HepG2 (cell line): ENCODE results near the gene ZNF747. TPM values are rescaled to one million over a fixed set of nuclear protein-coding genes. Genes with fewer than 3 reads are reported as not detected.

Experiments
- ARID2 ChIP-seq: sonication (generic); formaldehyde crosslinking; IDR thresholded peaks from 2 replicates; pipeline ENCODE4 v1.8.1; 2022; ENCODE audit warnings: mild to moderate bottlenecking, missing genetic modification reagents, borderline replicate concordance
- ATF7 ChIP-seq, 2 experiments: fragments of 450-650 bp in 1 of 2; sonication (generic) in 1 of 2; formaldehyde crosslinking in 1 of 2; IDR thresholded peaks; 2 replicates each; pipeline versions ENCODE4 v1.4.0 to v1.6.1; 2016 to 2020; ENCODE audit warnings: antibody characterized with exemption in 1 of 2, mild to moderate bottlenecking in 1 of 2, missing genetic modification reagents in 1 of 2
- CEBPZ ChIP-seq: IDR thresholded peaks from 2 replicates; pipeline ENCODE4 v1.6.1; 2012; ENCODE audit warnings: low read length, improper control_type of control experiment
- CREB1 ChIP-seq, 2 experiments: fragments of 450-650 bp in 1 of 2; IDR thresholded peaks; 2 replicates each; pipeline ENCODE4 v1.6.1; 2016 to 2017; ENCODE audit warnings: control low read depth in 1 of 2, mild to moderate bottlenecking in 1 of 2, missing compliant biosample characterization in 1 of 2, missing genetic modification characterization in 1 of 2
- ELK4 ChIP-seq: sonication (generic); formaldehyde crosslinking; IDR thresholded peaks from 2 replicates; pipeline ENCODE4 v1.9.0; 2021; ENCODE audit warnings: missing genetic modification reagents, borderline replicate concordance
- HDAC2 ChIP-seq: sonication (generic); formaldehyde crosslinking; IDR thresholded peaks from 2 replicates; pipeline ENCODE4 v1.4.0; 2020; ENCODE audit warnings: missing genetic modification reagents
- HMG20A ChIP-seq: IDR thresholded peaks from 2 replicates; pipeline ENCODE4 v1.6.1; 2016; ENCODE audit warnings: borderline replicate concordance
- JUN ChIP-seq: sonication (generic); formaldehyde crosslinking; IDR thresholded peaks from 2 replicates; pipeline ENCODE4 v1.4.0; 2020; ENCODE audit warnings: mild to moderate bottlenecking, missing genetic modification reagents
- SMARCE1 ChIP-seq: fragments of 450-650 bp; IDR thresholded peaks from 2 replicates; pipeline ENCODE4 v1.6.1; 2017; ENCODE audit warnings: borderline replicate concordance
- TARDBP ChIP-seq: sonication (generic); formaldehyde crosslinking; IDR thresholded peaks from 2 replicates; pipeline ENCODE4 v1.8.0; 2022; ENCODE audit warnings: mild to moderate bottlenecking, missing genetic modification reagents
- ZBTB33 ChIP-seq: sonication (generic); formaldehyde crosslinking; IDR thresholded peaks from 2 replicates; pipeline ENCODE4 v1.4.0; 2020; ENCODE audit warnings: missing genetic modification reagents
- ZHX1 ChIP-seq: sonication (generic); formaldehyde crosslinking; IDR thresholded peaks from 2 replicates; pipeline ENCODE4 v1.8.1; 2022; ENCODE audit warnings: low read depth, mild to moderate bottlenecking, missing genetic modification reagents
- ZNF12 ChIP-seq: sonication (generic); formaldehyde crosslinking; IDR thresholded peaks from 2 replicates; pipeline ENCODE4 v1.5.0; 2020; ENCODE audit warnings: missing genetic modification reagents
- ZNF124 ChIP-seq: sonication (generic); formaldehyde crosslinking; IDR thresholded peaks from 2 replicates; pipeline ENCODE4 v1.4.0; 2020; ENCODE audit warnings: missing genetic modification reagents
- ZNF225 ChIP-seq: sonication (generic); formaldehyde crosslinking; IDR thresholded peaks from 2 replicates; pipeline ENCODE4 v1.4.0; 2020; ENCODE audit warnings: mild to moderate bottlenecking, missing genetic modification reagents
- ZNF232 ChIP-seq: sonication (generic); formaldehyde crosslinking; IDR thresholded peaks from 2 replicates; pipeline ENCODE4 v1.4.0; 2020; ENCODE audit warnings: missing genetic modification reagents, borderline replicate concordance
- ZNF510 ChIP-seq: sonication (generic); formaldehyde crosslinking; IDR thresholded peaks from 2 replicates; pipeline ENCODE4 v1.4.0; 2020; ENCODE audit warnings: low read depth, mild to moderate bottlenecking, missing genetic modification reagents
- ZNF670 ChIP-seq: sonication (generic); formaldehyde crosslinking; IDR thresholded peaks from 2 replicates; pipeline ENCODE4 v1.8.0; 2022; ENCODE audit warnings: mild to moderate bottlenecking, missing genetic modification reagents, borderline replicate concordance
- ZNF746 ChIP-seq: sonication (generic); formaldehyde crosslinking; IDR thresholded peaks from 2 replicates; pipeline ENCODE4 v1.8.0; 2022; ENCODE audit warnings: mild to moderate bottlenecking, missing genetic modification reagents
- ZSCAN22 ChIP-seq: sonication (generic); formaldehyde crosslinking; IDR thresholded peaks from 2 replicates; pipeline ENCODE4 v1.4.0; 2020; ENCODE audit warnings: mild to moderate bottlenecking, missing genetic modification reagents
- polyA plus RNA-seq, 8 experiments: library from polyadenylated mRNA; depleted of rRNA in 3 of 8; stranded (reverse) in 7 of 8; unstranded in 1 of 8; fragments of >200 nt; fragmentation: Illumina TruSeq in 4 of 8; extraction: Trizol in 4 of 8; gene quantifications; 2 replicates each; pipeline versions ENCODE4 v1.2.1 to v1.2.3, GENCODE V29; 2011 to 2016; ENCODE audit warnings: low read depth in 4 of 8, missing spikeins in 1 of 8, mixed read lengths in 1 of 8; ENCODE audit not compliant: insufficient read depth in 1 of 8
- total RNA-seq, 5 experiments: library from RNA; depleted of rRNA; stranded (reverse); fragments of >200 nt; fragmentation: Illumina TruSeq; extraction: Trizol; gene quantifications; 2 replicates each; pipeline ENCODE4 v1.2.3, GENCODE V29; 2016; ENCODE audit warnings: low read depth in 1 of 5

The ZNF747 gene
- total and polyA plus RNA-seq, 2 of the 13 experiments (the other 11 are each of a cell fraction or from before 2014, with no cell fraction given), result 7.2 to 10.2 TPM

- peak; percentile 9; the same call in 1 of the 2 replicates for TF ChIP-seq ZBTB33
- TF ChIP-seq CREB1 (IDR thresholded peaks at IDR 0.05), result peak; percentile 69
- TF ChIP-seq CREB1 (CRISPR knock-in tag; IDR thresholded peaks at IDR 0.05), result peak; percentile 91
- TF ChIP-seq TARDBP (CRISPR knock-in tag), result peak; percentile 85
- TF ChIP-seq SMARCE1, result no peak
- no peak; the same call in 1 of the 2 replicates for TF ChIP-seq ARID2 (CRISPR knock-in tag)
- TF ChIP-seq ATF7 (IDR thresholded peaks at IDR 0.05), result no peak
- no peak; the same call in 1 of the 2 replicates for TF ChIP-seq ATF7 (CRISPR knock-in tag; IDR thresholded peaks at IDR 0.05)
- peak; percentile 45; the same call in 1 of the 2 replicates for TF ChIP-seq HDAC2 (CRISPR knock-in tag)
- TF ChIP-seq ELK4 (CRISPR knock-in tag), result no peak
- TF ChIP-seq ZNF670, result no peak
- TF ChIP-seq ZNF12 (CRISPR knock-in tag), result no peak
- no peak for TF ChIP-seq ZNF510 (CRISPR knock-in tag)
- TF ChIP-seq ZNF124 (CRISPR knock-in tag), result peak; percentile 90
- peak; percentile 36; the same call in 1 of the 2 replicates for TF ChIP-seq ZNF232 (CRISPR knock-in tag)
- no peak; the same call in 1 of the 2 replicates for TF ChIP-seq JUN
- no peak for TF ChIP-seq CEBPZ
- TF ChIP-seq ZSCAN22, result no peak
- peak; percentile 76 for TF ChIP-seq ZNF225 (CRISPR knock-in tag)
- TF ChIP-seq HMG20A (CRISPR knock-in tag), result peak; percentile 13; the same call in 1 of the 2 replicates
- TF ChIP-seq ZHX1 (CRISPR knock-in tag), result peak; percentile 98
- TF ChIP-seq ZNF746 (CRISPR knock-in tag), result peak; percentile 81
These were observed at the start of gene ZNF747 (continued) for GRCh38 chr16:30534368-30535105.
